ENCODE data around the gene TMEM185B. TPM values are rescaled to one million over a fixed set of nuclear protein-coding genes. Genes with fewer than 3 reads are reported as not detected.
"Not testable (repeated sequence)": the region's sequence is repeated elsewhere in the genome, so short reads cannot be mapped to it uniquely, and the experiment has no call there.

The TMEM185B gene
- total RNA-seq, 1 donor = 41.7 TPM

DNA sequence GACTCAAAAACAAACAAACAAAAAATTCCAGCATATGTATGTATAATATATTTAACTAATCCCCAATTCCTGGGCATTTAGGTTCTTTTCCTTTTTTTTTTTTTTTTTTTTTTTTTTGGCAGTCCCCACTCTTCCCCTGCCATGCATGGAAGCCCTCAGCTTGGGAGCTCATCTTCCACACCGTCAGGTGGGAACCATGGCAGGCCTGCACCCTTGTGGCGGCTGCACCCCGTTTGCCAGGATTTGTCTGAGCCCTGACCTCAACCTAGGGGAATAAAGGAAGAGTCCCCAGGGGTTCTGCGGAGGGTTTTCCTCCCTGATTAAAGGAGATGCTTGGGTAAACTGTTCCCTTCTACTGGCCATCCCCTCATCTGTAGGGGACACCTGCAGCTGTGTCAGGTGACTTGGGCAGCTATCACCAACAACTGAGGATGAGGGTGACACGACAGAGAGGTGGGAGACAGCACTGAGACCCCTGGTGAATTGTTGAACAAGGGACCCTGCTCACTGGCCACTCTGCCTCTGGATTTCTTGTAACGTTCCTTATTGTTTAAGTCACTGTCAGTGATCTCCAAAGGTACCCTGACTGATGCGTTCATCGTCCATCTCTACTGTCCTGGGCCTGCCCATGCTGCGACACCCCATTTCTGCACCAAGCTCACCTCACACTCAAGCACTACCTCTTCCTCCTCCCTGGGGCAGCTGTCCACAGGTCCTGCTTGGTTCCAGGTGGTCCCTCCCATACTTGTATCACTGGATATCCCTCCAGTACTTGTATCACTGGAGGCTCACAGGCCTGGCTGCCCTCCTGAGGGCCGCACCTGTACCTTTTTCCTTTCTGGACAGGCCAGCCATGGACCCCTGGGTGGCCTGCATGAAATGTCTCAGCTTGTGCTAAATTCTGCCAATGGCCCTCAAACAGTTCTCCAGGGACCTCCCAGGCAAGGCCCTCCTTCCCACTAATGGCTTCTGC is 14.5 kb downstream of the TMEM185B start:
- DNase-seq (ENCODE audit: low read depth) = no peak
- H3K4me3 ChIP-seq (ENCODE audit: low read depth, low read length) = no peak overlapping the region
- TF ChIP-seq, protein P1, sequence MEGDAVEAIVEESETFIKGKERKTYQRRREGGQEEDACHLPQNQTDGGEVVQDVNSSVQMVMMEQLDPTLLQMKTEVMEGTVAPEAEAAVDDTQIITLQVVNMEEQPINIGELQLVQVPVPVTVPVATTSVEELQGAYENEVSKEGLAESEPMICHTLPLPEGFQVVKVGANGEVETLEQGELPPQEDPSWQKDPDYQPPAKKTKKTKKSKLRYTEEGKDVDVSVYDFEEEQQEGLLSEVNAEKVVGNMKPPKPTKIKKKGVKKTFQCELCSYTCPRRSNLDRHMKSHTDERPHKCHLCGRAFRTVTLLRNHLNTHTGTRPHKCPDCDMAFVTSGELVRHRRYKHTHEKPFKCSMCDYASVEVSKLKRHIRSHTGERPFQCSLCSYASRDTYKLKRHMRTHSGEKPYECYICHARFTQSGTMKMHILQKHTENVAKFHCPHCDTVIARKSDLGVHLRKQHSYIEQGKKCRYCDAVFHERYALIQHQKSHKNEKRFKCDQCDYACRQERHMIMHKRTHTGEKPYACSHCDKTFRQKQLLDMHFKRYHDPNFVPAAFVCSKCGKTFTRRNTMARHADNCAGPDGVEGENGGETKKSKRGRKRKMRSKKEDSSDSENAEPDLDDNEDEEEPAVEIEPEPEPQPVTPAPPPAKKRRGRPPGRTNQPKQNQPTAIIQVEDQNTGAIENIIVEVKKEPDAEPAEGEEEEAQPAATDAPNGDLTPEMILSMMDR (IDR thresholded peaks at IDR 0.05; ENCODE audit: insufficient read depth, low read length) = no peak

DNA sequence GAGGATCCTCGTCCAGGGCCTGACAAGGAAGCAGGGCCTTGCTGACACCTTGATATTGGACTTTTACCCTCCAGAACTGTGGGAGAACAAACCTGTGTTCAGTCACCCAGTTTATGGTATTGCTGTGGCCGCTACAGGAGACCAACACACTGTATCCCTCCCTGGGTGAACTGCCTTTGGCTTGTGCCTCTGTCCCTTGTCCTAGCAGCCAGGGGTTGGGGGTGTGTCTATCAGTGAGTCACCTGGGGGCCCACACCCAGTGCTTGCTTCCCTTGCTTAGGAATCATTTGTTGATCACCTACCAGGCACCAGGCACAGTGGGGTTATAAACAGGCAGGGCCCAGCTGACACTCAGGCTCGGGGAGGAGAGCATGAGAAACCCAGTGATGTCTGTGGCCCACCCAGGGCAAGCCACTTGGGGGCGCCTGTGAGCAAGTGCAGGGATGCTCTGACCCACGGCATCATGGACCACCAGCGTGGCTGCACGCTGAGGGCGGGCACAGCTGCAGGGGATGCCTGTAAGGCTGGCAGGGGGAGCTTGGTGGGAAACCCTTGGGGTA is 17.1 kb downstream of the TMEM185B start:
- no peak for DNase-seq (ENCODE audit: low read depth)
- TF ChIP-seq, protein P1 (IDR thresholded peaks at IDR 0.05; ENCODE audit: insufficient read depth, low read length) = peak; percentile 37
- no peak overlapping the region for H3K4me3 ChIP-seq (ENCODE audit: low read depth, low read length)

DNA sequence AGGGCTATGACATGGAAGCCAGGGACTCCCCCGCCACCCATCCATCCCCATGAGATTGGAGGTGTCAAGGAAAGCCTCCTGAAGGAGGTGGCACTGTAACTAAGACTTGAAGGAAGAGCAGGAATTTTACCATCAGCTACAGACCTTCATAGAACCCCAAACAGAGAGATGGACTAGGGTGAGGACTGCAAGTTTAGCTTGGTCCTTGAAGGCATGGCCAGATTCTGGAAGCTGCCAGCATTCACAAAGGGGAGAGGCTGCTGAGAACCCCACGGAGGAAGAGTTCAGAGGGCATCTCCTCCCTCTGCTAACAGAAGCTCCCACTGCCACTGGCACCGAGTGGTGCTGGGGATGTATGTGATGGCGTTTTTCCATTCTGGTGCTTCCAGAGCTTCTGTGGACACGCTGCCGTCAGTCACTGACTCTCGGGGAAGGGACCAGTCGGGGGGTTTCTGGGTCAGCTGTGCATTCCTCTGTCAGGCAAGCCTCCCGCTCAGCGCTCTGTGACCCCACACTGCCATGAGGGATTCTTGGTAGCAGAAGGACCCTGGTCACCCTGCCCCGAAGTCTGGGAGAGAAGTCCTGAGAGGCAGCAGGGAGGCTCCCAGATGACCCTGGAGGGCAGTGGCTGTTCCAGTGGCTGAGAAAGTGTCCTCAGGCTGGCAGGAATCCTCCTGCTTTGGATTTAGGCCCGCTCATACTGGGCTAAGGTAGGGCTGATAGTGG is 18.1 kb downstream of the TMEM185B start:
- TF ChIP-seq, protein P1 (IDR thresholded peaks at IDR 0.05; ENCODE audit: insufficient read depth, low read length) = no peak
- H3K4me3 ChIP-seq (ENCODE audit: low read depth, low read length) = no peak overlapping the region
- DNase-seq (ENCODE audit: low read depth) = no peak

DNA sequence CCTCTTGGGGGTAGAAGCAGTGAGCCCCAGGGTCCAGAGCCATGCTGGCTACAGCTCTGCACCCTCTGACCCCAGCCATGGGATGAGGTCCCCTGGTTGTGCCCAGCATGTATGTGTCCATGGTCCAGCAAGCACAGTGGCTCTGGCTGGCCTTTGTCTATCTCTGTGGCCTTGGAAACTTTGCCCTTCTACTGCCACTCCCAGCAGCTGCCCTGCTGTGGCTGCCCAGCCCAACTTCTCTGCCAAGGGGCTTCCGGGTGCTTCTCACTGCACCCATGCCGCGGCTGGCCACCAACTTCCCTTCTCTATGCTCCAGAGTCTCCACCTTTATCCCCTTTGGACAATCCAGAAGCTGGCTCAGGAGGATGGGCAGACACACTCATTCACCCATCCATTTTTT is 18.8 kb downstream of the TMEM185B start:
- TF ChIP-seq, protein P1 (IDR thresholded peaks at IDR 0.05; ENCODE audit: insufficient read depth, low read length) = no peak
- H3K4me3 ChIP-seq (ENCODE audit: low read depth, low read length) = no peak overlapping the region

DNA sequence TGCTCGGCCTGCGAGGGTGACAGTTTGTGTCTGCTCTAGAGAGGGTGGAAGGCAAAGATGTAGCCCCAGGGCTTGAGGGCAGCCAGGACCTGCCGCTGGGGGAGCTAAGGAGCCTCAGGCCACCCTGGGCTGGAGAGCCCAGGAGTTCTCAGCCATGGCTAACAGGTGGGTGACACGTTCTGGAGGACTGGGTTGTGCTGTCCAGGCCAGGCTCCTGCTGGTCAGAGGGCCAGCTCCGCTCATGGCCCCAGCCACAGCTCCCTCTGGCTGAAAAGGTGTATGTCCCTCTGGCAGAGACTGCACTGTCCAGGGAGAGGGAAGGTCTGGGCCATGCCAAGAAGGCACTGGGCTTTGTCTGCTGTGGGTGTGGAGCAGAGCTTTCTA is 19.2 kb downstream of the TMEM185B start:
- H3K4me3 ChIP-seq (ENCODE audit: low read depth, low read length) = no peak overlapping the region
- TF ChIP-seq, protein P1 (IDR thresholded peaks at IDR 0.05; ENCODE audit: insufficient read depth, low read length) = no peak
- no peak for DNase-seq (ENCODE audit: low read depth)

More for the DNA sequence above, 18.8 kb downstream of the TMEM185B start:
- DNase-seq (ENCODE audit: low read depth) = no peak

DNA sequence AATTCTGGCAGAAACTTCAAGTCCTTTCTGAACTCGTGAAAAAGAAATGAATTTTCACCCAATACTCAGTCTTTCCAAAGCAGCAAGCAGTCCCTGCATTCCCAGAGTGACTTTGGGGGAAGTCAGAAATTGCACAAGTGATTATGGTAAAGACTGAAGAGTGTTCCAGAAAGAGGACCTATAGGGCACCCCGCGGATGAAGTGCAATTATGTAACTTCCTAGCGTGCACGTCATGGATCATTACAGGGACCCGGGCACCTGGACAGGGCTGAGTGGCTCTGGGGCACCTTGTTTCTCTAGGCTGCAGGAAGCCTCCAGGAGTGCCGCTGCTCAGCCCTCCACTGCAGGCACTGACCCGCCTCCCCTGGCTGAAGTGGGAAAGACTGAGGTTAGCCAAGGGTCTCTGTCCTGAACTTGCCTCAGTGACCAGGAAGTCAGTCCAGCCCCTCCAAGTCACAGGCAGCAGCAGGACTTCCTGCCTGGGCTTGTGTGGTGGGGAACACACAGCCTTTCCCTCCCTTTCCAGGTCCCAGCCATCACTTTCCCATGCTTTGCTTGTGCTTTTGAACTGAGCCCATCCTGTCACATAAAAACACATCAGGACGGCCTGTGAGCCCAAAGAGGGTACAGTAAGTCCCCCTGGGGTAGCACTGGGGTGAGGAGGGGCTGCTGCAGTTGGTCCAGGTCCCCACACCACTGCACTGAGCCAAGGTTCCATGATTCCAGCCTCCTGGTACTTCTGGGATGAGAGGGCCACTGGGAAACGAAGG is 19.8 kb downstream of the TMEM185B start:
- no peak overlapping the region for H3K4me3 ChIP-seq (ENCODE audit: low read depth, low read length)
- TF ChIP-seq, protein P1 (IDR thresholded peaks at IDR 0.05; ENCODE audit: insufficient read depth, low read length) = no peak
- DNase-seq (ENCODE audit: low read depth) = peak; percentile 16

DNA sequence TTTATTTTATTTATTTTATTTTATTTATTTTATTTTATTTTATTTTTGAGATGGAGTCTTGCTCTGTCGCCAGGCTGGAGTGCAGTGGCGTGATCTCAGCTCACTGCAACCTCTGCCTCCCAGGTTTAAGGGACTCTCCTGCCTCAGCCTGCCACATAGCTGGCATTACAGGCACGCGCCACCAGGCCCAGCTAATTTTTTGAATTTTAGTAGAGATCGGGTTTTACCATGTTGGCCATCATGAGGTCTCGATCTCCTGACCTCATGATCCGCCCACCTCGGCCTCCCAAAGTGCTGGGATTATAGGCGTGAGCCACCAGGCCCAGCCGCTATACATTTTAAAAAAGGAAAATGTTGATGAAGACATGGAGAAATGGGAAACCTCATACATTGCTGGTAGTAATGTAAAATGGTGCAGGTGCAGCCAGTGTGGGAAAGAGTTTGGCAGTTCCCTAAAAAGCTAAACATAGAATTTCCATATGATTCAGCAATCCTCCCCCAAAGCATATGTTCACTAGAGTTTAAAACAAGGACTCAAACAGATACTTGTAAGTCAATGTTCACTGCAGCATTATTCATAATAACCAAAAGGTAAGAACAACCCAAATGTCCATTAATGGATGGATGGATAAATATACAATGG is 23.3 kb downstream of the TMEM185B start:
- not testable (repeated sequence) for H3K4me3 ChIP-seq (ENCODE audit: low read depth, low read length); DNase-seq (ENCODE audit: low read depth)
